Ectodermal cell (in vitro differentiated cells): ENCODE results near the gene RNU4-1.

Experiments used
- H3K27ac ChIP-seq: 2 replicates; pipeline ENCODE4 v1.7.0; 2013; ENCODE audit warnings: mild to moderate bottlenecking, low read depth, low read length; ENCODE audit not compliant: insufficient read depth, poor library complexity, severe bottlenecking
- H3K27me3 ChIP-seq: 2 replicates; pipeline ENCODE4 v1.7.0; 2013; ENCODE audit warnings: mild to moderate bottlenecking, low read length; ENCODE audit not compliant: insufficient read depth, control insufficient read depth, poor library complexity, severe bottlenecking
- H3K36me3 ChIP-seq: one replicate; pipeline ENCODE4 v1.7.0; 2013; ENCODE audit warnings: low read length; ENCODE audit not compliant: control insufficient read depth, insufficient read depth
- H3K4me1 ChIP-seq: one replicate; pipeline ENCODE4 v1.7.0; 2013; ENCODE audit warnings: low read length; ENCODE audit not compliant: control insufficient read depth, insufficient read depth
- H3K4me3 ChIP-seq: 2 replicates; pipeline ENCODE4 v1.7.0; 2013; ENCODE audit warnings: low read depth, low read length, control low read depth; ENCODE audit not compliant: insufficient read depth
- H3K9me3 ChIP-seq: 2 replicates; pipeline ENCODE4 v1.7.0; 2013; ENCODE audit warnings: mild to moderate bottlenecking, low read length, moderate library complexity; ENCODE audit not compliant: control insufficient read depth
- WGBS, 2 experiments: methylation state at CpG; one replicate each; pipeline ENCODE4 v1.1.7; 2013; ENCODE audit warnings: missing lambda C conversion rate in 2 of 2; 5-methylcytosine and 5-hydroxymethylcytosine counted together

The RNU4-1 gene

GRCh38 chr12:120290609-120291305 is 2.3 kb downstream of the RNU4-1 start:
- Histone ChIP-seq H3K36me3 (no peaks in the 10 kb centered on the region), H3K4me3 (peak overlapping the region; percentile 53), H3K9me3 (no peaks in the 10 kb centered on the region), H3K27ac (peak overlapping the region; percentile 100), H3K4me1 (no peaks in the 10 kb centered on the region), H3K27me3 (no peaks in the 10 kb centered on the region)
- WGBS, 2 experiments = 64 to 68% methylated on average over 22 of the region's 22 CpGs

GRCh38 chr12:120287491-120287890 is 5.5 kb downstream of the RNU4-1 start:
- Histone ChIP-seq H3K4me3 (no peak overlapping the region), H3K36me3 (no peaks in the 10 kb centered on the region), H3K27me3 (no peaks in the 10 kb centered on the region), H3K9me3 (no peaks in the 10 kb centered on the region), H3K27ac (no peak overlapping the region), H3K4me1 (no peaks in the 10 kb centered on the region)
- WGBS, 2 experiments = 88 to 91% methylated on average over 11 to 12 of the region's 12 CpGs

GRCh38 chr12:120286768-120287490 is 6.1 kb downstream of the RNU4-1 start:
- H3K4me1 ChIP-seq = no peaks in the 10 kb centered on the region
- no peaks in the 10 kb centered on the region for H3K27me3 ChIP-seq
- H3K9me3 ChIP-seq = no peaks in the 10 kb centered on the region
- no peak overlapping the region for H3K27ac ChIP-seq
- no peaks in the 10 kb centered on the region for H3K36me3 ChIP-seq
- WGBS, 2 experiments = 77 to 80% methylated on average over 6 to 7 of the region's 7 CpGs
- H3K4me3 ChIP-seq = no peak overlapping the region

GRCh38 chr12:120284381-120284780 is 8.7 kb downstream of the RNU4-1 start:
- no peaks in the 10 kb centered on the region for H3K9me3 ChIP-seq
- WGBS, 2 experiments = 92 to 95% methylated on average over 3 of the region's 3 CpGs
- H3K4me1 ChIP-seq = no peaks in the 10 kb centered on the region
- H3K36me3 ChIP-seq = no peaks in the 10 kb centered on the region
- H3K27ac ChIP-seq = no peak overlapping the region
- no peaks in the 10 kb centered on the region for H3K27me3 ChIP-seq
- H3K4me3 ChIP-seq = no peak overlapping the region

- H3K4me1 ChIP-seq = no peaks in the 10 kb centered on the region
- WGBS, 2 experiments = 83 to 85% methylated on average over 7 of the region's 7 CpGs
- H3K27ac ChIP-seq = no peak overlapping the region
- no peaks in the 10 kb centered on the region for H3K27me3 ChIP-seq
- H3K9me3 ChIP-seq = no peaks in the 10 kb centered on the region
- no peaks in the 10 kb centered on the region for H3K36me3 ChIP-seq
- no peak overlapping the region for H3K4me3 ChIP-seq
These were observed 9.7 kb downstream of the RNU4-1 start for GRCh38 chr12:120283318-120283717.

GRCh38 chr12:120278137-120279069 is 14.6 kb downstream of the RNU4-1 start:
- Histone ChIP-seq H3K9me3 (no peaks in the 10 kb centered on the region), H3K27me3 (no peaks in the 10 kb centered on the region), H3K36me3 (no peaks in the 10 kb centered on the region), H3K27ac (no peak overlapping the region), H3K4me1 (no peaks in the 10 kb centered on the region), H3K4me3 (no peak overlapping the region)
- WGBS, 2 experiments = 94 to 96% methylated on average over 52 to 55 of the region's 57 CpGs

GRCh38 chr12:120276734-120277133 is 16.3 kb downstream of the RNU4-1 start:
- Histone ChIP-seq H3K4me3 (no peak overlapping the region), H3K27me3 (no peaks in the 10 kb centered on the region), H3K27ac (no peak overlapping the region), H3K9me3 (no peaks in the 10 kb centered on the region), H3K36me3 (no peaks in the 10 kb centered on the region), H3K4me1 (no peaks in the 10 kb centered on the region)
- 94 to 97% methylated on average over 6 of the region's 6 CpGs for WGBS, 2 experiments

- peaks cover 6% of the 10 kb centered on the region for H3K27me3 ChIP-seq
- H3K36me3 ChIP-seq = no peaks in the 10 kb centered on the region
- H3K9me3 ChIP-seq = no peaks in the 10 kb centered on the region
- H3K27ac ChIP-seq = no peak overlapping the region
- H3K4me1 ChIP-seq = peaks cover 15% of the 10 kb centered on the region
- 84 to 85% methylated on average over 4 of the region's 4 CpGs for WGBS, 2 experiments
- H3K4me3 ChIP-seq = no peak overlapping the region
These were observed 25.3 kb downstream of the RNU4-1 start for GRCh38 chr12:120267736-120268135.

- no peak overlapping the region for H3K27ac ChIP-seq
- peaks cover 20% of the 10 kb centered on the region for H3K4me1 ChIP-seq
- no peak overlapping the region for H3K4me3 ChIP-seq
- H3K36me3 ChIP-seq = no peaks in the 10 kb centered on the region
- H3K27me3 ChIP-seq = peaks cover 6% of the 10 kb centered on the region
- WGBS, 2 experiments = 88 to 90% methylated on average over 8 of the region's 8 CpGs
- H3K9me3 ChIP-seq = no peaks in the 10 kb centered on the region
These were observed 26.7 kb downstream of the RNU4-1 start for GRCh38 chr12:120266180-120266870.
